ENCODE results near the gene SLC25A12. TPM values are rescaled to one million over a fixed set of nuclear protein-coding genes. Genes with fewer than 3 reads are reported as not detected.
"Not testable (repeated sequence)": the region's sequence is repeated elsewhere in the genome, so short reads cannot be mapped to it uniquely, and the experiment has no call there.

Gene SLC25A12
- total RNA-seq, 1 donor from 2014 or later, result 18.3 TPM

- no peak for DNase-seq (ENCODE audit: low read depth, low spot score)
Observed at GRCh38 chr2:171792886-171793580, 101.0 kb downstream of the SLC25A12 start.

- no peak for DNase-seq (ENCODE audit: low read depth, low spot score)
Observed at GRCh38 chr2:171792157-171792556, 101.9 kb downstream of the SLC25A12 start.

- DNase-seq (ENCODE audit: low read depth, low spot score), result no peak
Observed at GRCh38 chr2:171791361-171791760, 102.7 kb downstream of the SLC25A12 start.

- no peak for DNase-seq (ENCODE audit: low read depth, low spot score)
Observed at GRCh38 chr2:171789956-171790355, 104.1 kb downstream of the SLC25A12 start.

GRCh38 chr2:171788316-171788993 lies 105.6 kb downstream of the SLC25A12 start:
- no peak for DNase-seq (ENCODE audit: low read depth, low spot score)

GRCh38 chr2:171787333-171788072 lies 106.5 kb downstream of the SLC25A12 start:
- no peak for DNase-seq (ENCODE audit: low read depth, low spot score)

- DNase-seq (ENCODE audit: low read depth, low spot score), result no peak
Observed at GRCh38 chr2:171785450-171785849, 108.6 kb downstream of the SLC25A12 start.

- DNase-seq (ENCODE audit: low read depth, low spot score), result no peak
Observed at GRCh38 chr2:171778515-171778914, 115.5 kb downstream of the SLC25A12 start.

GRCh38 chr2:171774581-171774980 lies 119.5 kb downstream of the SLC25A12 start:
- DNase-seq (ENCODE audit: low read depth, low spot score), result not testable (repeated sequence)

GRCh38 chr2:171772373-171772772 lies 121.7 kb downstream of the SLC25A12 start:
- no peak for DNase-seq (ENCODE audit: low read depth, low spot score)

GRCh38 chr2:171771463-171771862 lies 122.6 kb downstream of the SLC25A12 start:
- no peak for DNase-seq (ENCODE audit: low read depth, low spot score)

- no peak for DNase-seq (ENCODE audit: low read depth, low spot score)
Observed at GRCh38 chr2:171763602-171764001, 130.4 kb downstream of the SLC25A12 start.

- no peak for DNase-seq (ENCODE audit: low read depth, low spot score)
Observed at GRCh38 chr2:171762879-171763573, 131.0 kb downstream of the SLC25A12 start.

- not testable (repeated sequence) for DNase-seq (ENCODE audit: low read depth, low spot score)
Observed at GRCh38 chr2:171761176-171761575, 132.9 kb downstream of the SLC25A12 start.

- DNase-seq (ENCODE audit: low read depth, low spot score), result not testable (repeated sequence)
Observed at GRCh38 chr2:171758762-171759161, 135.3 kb downstream of the SLC25A12 start.

- no peak for DNase-seq (ENCODE audit: low read depth, low spot score)
Observed at GRCh38 chr2:171754254-171754939, 139.6 kb downstream of the SLC25A12 start.

GRCh38 chr2:171747371-171747770 lies 146.7 kb downstream of the SLC25A12 start:
- no peak for DNase-seq (ENCODE audit: low read depth, low spot score)

- DNase-seq (ENCODE audit: low read depth, low spot score), result no peak
Observed at GRCh38 chr2:171745806-171746205, 148.2 kb downstream of the SLC25A12 start.

- DNase-seq (ENCODE audit: low read depth, low spot score), result no peak
Observed at GRCh38 chr2:171745141-171745540, 148.9 kb downstream of the SLC25A12 start.

GRCh38 chr2:171742760-171743159 lies 151.3 kb downstream of the SLC25A12 start:
- no peak for DNase-seq (ENCODE audit: low read depth, low spot score)

- no peak for DNase-seq (ENCODE audit: low read depth, low spot score)
Observed at GRCh38 chr2:171741189-171741588, 152.9 kb downstream of the SLC25A12 start.

Measured in pulmonary artery endothelial cell (primary cell).